Stimulated activated CD4-positive, alpha-beta T cell treated with anti-CD3 and anti-CD28 coated beads, Interleukin-15, amount 100 ng/mL, for 1 hour (primary cell): Measurements from ENCODE around the gene CDK5.

Experiments used
- DNase-seq, 2 donors: peaks; one replicate each; pipeline ENCODE4 v3.0.0-alpha.2; 2020; ENCODE audit warnings: low read depth in 1 of 2, low spot score in 1 of 2

CDK5 gene

DNA sequence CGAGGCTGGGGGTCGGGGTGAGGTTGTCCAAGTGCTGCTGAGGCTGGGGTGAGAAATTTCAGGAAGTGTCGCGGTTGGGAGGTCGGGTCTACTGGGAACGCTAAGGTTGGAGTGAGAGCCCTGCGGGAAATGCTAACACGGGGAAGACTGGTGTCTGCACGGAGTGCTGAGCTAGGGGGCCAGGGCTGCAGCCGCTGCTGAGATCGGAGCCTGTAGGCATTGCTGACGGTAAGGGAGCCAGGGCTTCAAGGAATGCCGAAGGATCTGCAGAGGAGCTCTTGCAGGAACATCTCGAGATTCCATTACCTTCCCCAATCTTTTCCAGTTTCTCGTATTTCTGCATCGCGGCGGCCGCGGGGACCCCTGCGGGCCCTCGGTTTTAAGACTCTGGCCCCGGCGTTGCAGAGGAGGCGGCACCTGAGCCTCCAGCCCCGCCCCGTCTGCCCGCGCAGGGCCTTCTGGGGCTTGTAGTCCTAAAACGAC is at the start of gene CDK5:
Gene CDK5, minus strand, starts transcription at position 392 of the 483 bp plus-strand sequence. Its CDS starts 49 bp downstream, at position 343.
- no peak for DNase-seq

- no peak for DNase-seq
Measured at GRCh38 chr7:151104411-151105235, 46.9 kb upstream of the CDK5 start.

GRCh38 chr7:151103973-151104372 is 46.3 kb upstream of the CDK5 start:
- no peak for DNase-seq

DNA sequence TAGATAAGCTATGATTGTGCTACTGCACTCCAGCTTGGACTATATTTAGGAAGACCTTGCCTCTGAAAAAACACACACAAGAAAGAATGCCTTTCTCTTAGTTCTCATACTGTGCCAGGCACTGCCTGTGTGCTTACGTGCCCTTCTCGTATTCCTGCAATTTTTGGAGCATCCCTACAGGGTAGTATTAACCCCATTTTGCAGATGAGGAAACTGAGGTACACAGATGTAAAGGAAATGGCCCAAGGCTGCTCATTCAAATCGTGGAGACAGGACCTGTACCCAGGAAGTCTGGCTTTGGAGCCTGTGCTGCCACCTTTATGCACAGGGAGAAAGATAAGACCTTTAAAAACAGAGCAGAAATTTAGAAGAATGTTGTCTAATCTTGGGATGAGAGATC is 45.3 kb upstream of the CDK5 start:
- no peak for DNase-seq

GRCh38 chr7:151101621-151102396 is 44.1 kb upstream of the CDK5 start:
- DNase-seq: no peak

- DNase-seq: no peak
Measured at GRCh38 chr7:151100921-151101320, 43.2 kb upstream of the CDK5 start.

DNA sequence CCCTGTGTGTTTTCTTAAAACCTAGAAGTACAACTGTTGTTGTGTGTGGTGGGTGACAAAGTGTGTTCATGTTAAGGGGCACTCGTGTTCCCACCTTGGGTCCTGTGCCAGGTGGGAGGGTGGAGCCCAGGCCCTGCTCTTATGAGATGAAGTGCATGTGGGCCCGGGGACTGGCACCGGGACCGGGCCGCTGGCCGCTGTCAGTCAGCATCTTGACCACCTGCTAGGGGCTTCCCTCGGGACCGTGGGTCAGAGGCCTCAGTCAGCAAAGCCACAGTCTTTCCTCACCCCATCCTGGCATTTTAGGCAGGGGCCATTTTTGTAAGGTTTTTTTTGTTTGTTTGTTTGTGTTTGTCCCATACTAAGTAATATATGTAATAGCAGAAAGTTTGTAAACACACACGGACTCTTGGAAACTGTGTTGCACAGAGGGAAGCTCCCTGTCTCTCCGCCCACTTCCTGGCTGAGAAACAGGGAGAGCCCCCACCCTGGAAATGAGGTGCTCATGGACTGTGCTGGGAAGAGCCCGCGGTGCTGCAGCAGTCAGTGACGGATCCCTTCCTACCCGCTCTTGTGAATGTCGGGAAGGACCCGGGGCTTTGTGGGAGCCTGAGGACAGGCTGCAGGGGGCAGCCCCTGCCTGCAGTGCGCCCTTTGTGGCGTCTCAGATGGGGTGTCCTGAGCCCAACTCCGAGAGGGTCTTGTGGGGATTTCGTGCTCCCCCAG is 42.0 kb upstream of the CDK5 start:
- no peak for DNase-seq

GRCh38 chr7:151095828-151096475 is 38.3 kb upstream of the CDK5 start:
- no peak for DNase-seq

DNA sequence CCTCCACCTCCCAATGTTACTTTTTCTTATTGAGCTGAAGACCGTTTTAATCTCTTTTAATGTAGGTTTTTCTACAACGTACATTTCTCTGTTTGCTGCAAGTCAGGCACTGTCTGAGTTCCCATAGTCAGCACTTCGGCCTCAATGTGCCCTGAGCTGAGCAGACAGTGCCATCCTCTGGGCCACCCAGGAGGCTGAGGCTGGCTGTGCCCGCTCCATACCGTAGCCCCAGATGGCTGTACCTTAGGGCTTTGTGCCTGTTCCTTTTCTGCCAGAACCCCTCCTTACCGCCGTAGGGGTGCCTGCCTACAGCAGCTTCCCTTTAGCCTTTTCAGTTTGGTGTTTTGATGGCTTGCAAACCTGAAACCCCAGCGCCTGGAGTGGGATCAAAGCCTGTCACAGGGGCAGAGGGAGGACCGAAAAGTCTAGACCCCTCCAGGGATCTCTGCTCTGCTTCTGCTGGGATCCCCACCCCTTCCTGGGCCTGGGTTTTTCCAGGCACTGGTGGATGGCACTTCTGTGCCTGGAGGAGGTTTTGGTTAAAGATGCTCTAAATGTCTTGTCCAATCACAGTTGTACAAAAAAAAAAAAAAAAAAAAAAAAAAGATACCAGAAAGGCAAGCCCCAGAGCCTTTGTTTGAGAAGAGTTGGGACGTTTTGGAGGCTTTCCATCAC is 37.6 kb upstream of the CDK5 start:
- DNase-seq: no peak

DNA sequence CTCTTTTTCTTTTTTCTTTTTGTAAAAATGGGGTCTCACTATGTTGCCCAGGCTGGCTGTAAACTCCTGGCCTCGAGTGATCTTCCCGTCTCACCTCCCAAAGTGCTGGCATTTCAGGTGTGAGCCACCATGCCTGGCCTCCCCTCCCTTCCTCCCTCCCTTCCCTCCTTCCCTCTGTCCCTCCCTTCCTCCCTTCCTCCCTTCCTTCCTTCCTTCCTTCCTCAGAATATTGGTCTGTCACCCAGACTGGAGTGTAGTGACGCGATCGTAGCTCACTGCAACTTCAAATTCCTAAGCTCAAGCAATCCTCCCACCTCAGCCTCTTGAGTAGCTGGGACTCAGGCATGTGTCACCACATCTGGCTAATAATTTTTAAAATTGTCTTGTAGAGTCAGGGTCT is 37.0 kb upstream of the CDK5 start:
- no peak for DNase-seq

DNA sequence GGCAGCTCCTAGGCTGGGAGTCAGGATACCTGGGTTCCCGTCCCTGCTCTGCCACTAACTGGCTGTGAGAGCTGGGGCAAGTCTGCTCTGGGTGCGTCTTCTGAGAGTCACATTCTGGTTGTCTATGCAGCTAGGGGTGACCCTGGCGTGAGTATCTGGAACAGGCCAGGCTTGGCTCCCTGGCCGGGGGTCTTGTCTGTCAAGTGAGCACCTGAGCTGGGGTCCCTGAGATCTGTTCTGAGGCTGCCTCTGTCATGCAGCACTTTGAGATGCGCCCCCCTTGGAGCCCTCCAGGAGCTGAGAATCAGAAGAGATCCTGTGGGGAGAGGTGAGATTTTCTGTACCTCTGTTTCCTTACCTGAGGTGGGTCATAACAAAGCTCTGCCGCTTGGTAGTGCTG is 36.1 kb upstream of the CDK5 start:
- no peak for DNase-seq

DNA sequence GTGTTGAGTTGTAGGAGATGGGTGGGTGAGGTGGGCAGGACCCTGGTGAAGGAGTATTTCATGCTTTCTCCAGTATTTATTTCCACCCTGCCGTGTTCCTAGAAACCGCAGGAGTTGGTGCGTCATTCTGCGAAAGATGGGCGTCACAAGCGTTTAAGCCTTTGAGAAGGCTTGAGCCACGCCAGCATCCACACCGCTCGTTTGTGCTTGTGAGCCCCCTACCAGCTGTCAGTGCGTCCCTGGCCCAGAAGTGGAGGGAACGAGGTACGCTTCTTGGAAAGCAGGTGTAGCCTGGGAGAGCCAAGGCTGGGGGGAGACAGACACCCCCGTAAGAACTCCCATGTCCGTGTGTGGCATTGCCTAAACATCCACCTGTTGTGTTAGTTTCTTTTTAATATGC is 34.3 kb upstream of the CDK5 start:
- DNase-seq: no peak

DNA sequence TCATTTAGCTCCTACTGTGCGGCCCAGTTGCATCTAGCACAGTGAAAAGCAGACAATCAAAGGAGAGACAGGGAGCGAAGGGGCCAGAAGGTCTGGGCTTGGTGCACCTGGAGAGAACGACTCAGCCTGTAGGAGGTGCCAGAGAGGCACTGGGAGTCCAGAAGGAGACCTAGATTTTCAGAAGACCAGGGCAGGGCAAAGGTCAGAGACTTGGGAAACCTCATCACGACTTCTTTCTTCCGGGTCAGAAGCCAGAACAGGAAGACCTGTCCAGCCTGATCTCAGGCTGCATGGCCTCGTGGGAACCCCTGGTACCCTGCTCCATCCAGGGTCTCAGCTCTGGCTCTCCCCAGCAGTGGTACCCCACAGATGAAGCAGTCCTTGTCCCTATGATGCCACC is 33.7 kb upstream of the CDK5 start:
- no peak for DNase-seq

DNA sequence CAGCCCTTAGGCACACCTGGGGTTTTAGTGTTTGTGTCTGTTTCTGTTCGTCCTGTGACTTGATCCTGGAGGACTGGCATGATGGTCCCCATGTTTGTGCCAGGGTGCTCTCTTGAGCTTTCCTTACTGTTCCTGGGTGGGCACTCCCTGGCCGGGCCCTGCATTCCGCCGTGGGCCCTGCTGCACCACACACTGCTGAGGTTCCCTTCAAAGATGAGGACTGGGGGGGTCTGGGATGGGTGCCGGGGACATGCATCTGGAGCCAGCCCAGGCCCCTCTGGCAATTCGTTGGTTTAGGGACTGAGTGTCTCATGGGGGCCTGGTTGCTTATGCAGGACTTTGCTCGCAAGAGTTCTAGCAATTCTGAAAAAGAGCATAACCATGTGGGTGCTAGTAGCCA is 33.3 kb upstream of the CDK5 start:
- no peak for DNase-seq

- no peak for DNase-seq
Measured at GRCh38 chr7:151089893-151090730, 32.4 kb upstream of the CDK5 start.

GRCh38 chr7:151088856-151089699 is 31.4 kb upstream of the CDK5 start:
- DNase-seq: no peak

- no peak for DNase-seq
Measured at GRCh38 chr7:151088019-151088855, 30.5 kb upstream of the CDK5 start.
